NCI-H748 treated with DMSO at 0.1 percent for 48 hours (cell line): ENCODE measurements around the gene TJAP1.
"Not testable (repeated sequence)": the region's sequence is repeated elsewhere in the genome, so short reads cannot be mapped to it uniquely, and the experiment has no call there.

ENCODE experiments used
- DNase-seq: peaks from one replicate; lab custom pipeline; 2025; lab: John Stamatoyannopoulos, UW

Gene TJAP1

GRCh38 chr6:43452896-43453295 lies 24.5 kb upstream of the TJAP1 start:
- no peak for DNase-seq

GRCh38 chr6:43453831-43454230 lies 23.5 kb upstream of the TJAP1 start:
- DNase-seq, result no peak

- DNase-seq, result no peak
These were observed 23.1 kb upstream of the TJAP1 start for GRCh38 chr6:43454290-43454695.

GRCh38 chr6:43454696-43455530 lies 22.5 kb upstream of the TJAP1 start:
- peak; percentile 54 for DNase-seq

- peak; percentile 65 for DNase-seq
These were observed 21.6 kb upstream of the TJAP1 start, which contains the start of gene DLK2 for GRCh38 chr6:43455531-43456428. Gene DLK2 (minus strand): TSS chr6:43455548. CDS start chr6:43454825, 723 bp downstream.

GRCh38 chr6:43457643-43458042 lies 19.7 kb upstream of the TJAP1 start:
- DNase-seq, result peak; percentile 11

- not testable (repeated sequence) for DNase-seq
These were observed 19.2 kb upstream of the TJAP1 start for GRCh38 chr6:43458154-43458553.

GRCh38 chr6:43459535-43459934 lies 17.8 kb upstream of the TJAP1 start:
- no peak for DNase-seq

- no peak for DNase-seq
These were observed 17.3 kb upstream of the TJAP1 start for GRCh38 chr6:43460032-43460431.

- DNase-seq, result no peak
These were observed 15.4 kb upstream of the TJAP1 start for GRCh38 chr6:43461936-43462335.

GRCh38 chr6:43464337-43464736 lies 13.0 kb upstream of the TJAP1 start:
- DNase-seq, result no peak

- DNase-seq, result no peak
These were observed 11.4 kb upstream of the TJAP1 start for GRCh38 chr6:43465948-43466347.

- not testable (repeated sequence) for DNase-seq
These were observed 10.1 kb upstream of the TJAP1 start for GRCh38 chr6:43467265-43467664.

GRCh38 chr6:43467752-43468151 lies 9.6 kb upstream of the TJAP1 start:
- DNase-seq, result no peak

GRCh38 chr6:43468240-43468639 lies 9.1 kb upstream of the TJAP1 start:
- DNase-seq, result no peak

- DNase-seq, result no peak
These were observed 8.4 kb upstream of the TJAP1 start for GRCh38 chr6:43468748-43469681.

- DNase-seq, result no peak
These were observed 7.4 kb upstream of the TJAP1 start for GRCh38 chr6:43469947-43470346.

GRCh38 chr6:43471399-43471798 lies 6.0 kb upstream of the TJAP1 start:
- no peak for DNase-seq

GRCh38 chr6:43472515-43472914 lies 4.9 kb upstream of the TJAP1 start:
- DNase-seq, result no peak

- DNase-seq, result no peak
These were observed 1.9 kb upstream of the TJAP1 start for GRCh38 chr6:43475516-43475915.

GRCh38 chr6:43476746-43477145 lies 624 bp upstream of the TJAP1 start:
- no peak for DNase-seq

- no peak for DNase-seq
These were observed 620 bp downstream of the TJAP1 start for GRCh38 chr6:43478008-43478372.
